LHCN-M2 (cell line): Measurements from ENCODE around the gene POMGNT1. TPM values are rescaled to one million over a fixed set of nuclear protein-coding genes. Genes with fewer than 3 reads are reported as not detected.

Experiments used
- DNase-seq: peaks from one replicate; pipeline ENCODE4 v3.0.0-alpha.2; 2012; ENCODE audit warnings: low read depth
- total RNA-seq: library from RNA; depleted of rRNA; stranded (reverse); fragments of >200 nt; gene quantifications from 2 replicates; pipeline ENCODE4 v1.2.3, GENCODE V29; 2014

POMGNT1 gene
- total RNA-seq, 1 experiment from 2014 or later, result 136 TPM

DNA sequence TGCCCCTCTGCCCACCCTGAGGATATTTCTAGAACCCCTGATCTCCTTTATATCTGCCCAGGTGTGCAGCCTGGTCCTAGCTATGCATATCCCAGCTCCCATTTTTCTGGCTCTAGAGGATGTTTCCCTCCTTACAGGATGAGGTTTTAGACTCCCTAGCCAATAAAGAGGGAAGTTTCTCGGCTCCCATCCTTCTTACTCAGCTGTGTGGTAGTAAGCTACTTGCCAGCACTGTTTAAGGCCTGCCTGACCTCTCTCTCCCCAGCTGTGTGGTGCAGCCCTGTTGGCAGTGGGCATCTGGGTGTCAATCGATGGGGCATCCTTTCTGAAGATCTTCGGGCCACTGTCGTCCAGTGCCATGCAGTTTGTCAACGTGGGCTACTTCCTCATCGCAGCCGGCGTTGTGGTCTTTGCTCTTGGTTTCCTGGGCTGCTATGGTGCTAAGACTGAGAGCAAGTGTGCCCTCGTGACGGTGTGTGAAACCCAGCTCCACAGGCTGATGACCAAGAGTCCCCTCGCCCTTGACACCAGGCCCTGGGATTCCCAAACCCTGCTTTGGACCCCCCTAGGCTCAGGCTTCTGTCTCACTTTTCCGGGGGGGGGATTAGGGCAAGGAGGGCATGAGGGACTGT, 14.2 kb downstream of the POMGNT1 start:
- DNase-seq, result peak; percentile 52

DNA sequence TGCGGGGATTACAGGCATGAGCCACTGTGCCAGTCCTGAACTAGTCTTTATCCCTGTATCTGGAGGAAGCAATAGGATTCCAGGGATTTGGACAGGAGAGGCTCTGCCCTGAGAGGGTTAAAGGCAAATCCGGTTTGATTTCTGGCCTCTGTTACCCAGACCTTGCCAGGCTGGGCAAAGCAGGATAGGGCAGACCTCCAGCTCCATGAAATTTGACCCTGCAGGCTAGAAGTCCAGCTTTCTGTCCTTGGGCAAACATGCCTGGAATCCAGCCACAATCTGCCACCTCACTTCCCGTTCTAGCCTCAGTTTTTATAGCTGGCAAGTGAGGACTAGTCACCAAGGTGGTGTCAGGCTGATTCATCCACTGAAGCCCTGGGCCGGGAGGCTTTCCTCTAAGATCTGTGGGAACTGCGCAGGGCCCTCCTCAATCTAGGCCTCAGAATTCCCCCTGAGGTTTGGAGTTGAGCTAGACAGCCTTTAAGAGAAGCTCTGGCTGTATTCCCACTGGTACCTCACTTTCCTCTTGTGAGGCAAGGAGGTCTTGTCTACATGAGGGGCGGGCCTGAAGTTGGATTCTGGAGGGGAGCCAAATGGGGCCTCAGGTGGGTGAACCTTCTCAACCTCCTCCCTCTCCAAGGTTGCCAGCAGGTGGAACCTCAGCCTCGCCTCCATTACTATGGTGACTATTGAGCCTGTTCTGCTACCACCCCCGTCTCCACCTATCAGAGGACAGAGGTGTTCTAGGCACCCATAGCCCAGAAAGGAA, 15.0 kb downstream of the POMGNT1 start:
- DNase-seq, result peak; percentile 100

DNA sequence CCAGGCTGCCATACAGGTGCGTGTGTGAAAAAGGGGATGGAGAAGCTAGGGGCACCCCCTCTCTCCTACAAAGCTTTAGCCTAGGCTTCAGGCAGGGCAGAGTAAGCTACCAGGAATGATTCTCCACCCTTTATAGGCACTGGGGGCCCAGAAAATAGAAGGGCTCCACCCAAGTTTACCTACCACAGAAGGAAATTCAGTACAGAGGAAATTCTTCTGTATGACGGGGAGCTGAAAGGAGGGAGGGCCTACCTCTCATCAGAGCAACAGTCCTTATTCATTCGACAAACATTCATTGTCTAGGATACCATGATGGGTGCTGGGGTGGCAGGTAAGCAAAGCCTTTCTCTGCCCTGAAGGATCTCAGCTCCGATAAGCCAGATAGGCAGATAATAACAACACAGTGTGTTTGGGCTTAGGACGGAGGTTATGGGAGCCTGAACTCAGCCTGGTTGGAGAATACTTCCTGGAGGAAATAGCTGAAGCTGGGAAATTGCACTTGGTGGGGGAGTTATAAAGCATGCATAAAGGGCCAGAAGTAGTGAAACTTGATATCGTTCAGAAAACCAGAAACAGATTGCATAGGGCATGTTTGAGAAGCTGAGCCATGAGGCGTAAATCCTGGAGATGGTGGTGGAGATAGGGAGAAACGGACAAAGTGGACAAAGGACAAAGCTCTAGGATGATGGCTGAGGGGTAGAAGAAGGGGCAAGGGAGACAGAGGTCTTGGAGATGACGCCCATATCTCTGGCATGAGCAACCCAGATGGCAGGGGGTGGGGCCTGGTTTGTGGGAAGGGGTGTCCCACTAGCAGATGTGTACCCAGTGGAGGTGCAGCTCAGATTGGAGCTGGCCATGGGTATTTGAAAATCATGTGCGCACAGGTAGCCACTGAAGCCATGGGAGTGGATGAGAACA, 16.6 kb downstream of the POMGNT1 start:
- peak; percentile 40 for DNase-seq

DNA sequence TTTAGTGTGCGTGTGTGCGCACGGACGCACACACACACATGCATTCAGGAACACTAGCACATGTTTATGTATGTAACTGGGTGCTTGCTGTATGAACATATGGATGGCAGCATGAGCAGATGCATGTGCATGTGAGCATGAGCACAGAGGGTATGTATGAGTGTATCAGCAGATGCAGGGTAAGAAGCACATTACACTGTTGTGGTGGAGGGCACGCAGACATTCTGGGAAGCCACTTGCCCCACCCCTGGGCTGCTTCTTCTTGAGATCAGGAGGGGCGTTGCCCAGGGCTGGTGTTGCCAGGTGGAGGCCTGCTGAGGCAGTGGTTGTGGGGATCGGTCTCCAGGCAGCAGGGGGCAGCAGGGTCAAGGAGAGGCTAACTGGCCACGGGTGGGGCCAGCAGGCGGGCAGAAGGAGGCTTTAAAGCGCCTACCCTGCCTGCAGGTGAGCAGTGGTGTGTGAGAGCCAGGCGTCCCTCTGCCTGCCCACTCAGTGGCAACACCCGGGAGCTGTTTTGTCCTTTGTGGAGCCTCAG, 18.1 kb downstream of the POMGNT1 start:
- no peak for DNase-seq

DNA sequence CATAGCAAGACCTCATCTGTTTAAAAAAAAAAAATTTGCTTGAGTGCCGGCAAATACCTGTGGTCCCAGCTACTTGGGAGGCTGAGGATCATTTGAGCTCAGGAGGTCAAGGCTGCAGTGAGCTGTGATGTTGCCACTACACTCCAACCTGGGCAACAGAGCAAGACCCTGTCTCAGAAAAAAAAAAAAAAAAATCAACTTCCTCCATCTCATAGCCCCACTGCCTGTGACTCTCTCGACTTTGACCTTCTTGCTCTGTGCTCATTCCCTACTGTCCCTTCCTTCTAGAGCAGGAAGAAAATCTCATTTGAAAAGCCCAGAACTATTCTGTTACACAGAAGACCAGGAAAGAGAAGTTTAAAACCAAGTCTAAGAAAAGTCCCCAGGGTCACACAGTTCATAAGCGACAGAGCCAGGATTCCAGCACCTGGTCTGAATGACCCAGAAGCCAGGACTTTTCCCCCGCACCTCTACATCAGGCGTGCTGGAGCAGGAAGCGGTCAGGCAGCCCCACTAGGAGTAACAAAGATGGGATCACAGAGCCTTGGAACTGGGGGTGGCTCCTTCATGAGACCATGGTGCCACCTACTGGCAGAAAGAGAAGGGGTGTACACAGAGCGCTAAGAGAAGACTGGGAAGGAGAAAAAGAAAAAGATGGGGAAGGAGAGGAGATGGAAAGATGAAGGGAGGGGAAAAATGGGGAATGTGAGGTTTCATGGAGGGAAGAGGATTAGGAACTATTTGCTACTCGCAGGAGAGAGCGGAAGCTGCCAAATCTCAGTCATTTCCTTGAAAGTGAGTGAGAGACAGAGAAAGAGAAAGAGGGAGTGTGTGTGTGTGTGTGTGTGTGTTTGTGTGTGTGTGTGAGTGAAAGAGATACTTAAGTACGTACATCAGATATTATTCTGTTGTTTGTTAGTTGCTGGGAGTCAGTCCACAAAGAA, 18.8 kb downstream of the POMGNT1 start:
- DNase-seq, result peak; percentile 89

GRCh38 chr1:46176211-46176865, 21.9 kb downstream of the POMGNT1 start, which contains the start of gene P3R3URF:
TSS of gene P3R3URF (minus strand) at chr1:46176488. CDS start at chr1:46176471, 17 bp downstream.
- DNase-seq, result no peak

- DNase-seq, result no peak
Measured at GRCh38 chr1:46175243-46175642, 23.0 kb downstream of the POMGNT1 start.

GRCh38 chr1:46174448-46175231, 23.6 kb downstream of the POMGNT1 start, which contains the start of gene TSPAN1:
TSS of gene TSPAN1 (plus strand) at chr1:46175087. CDS start at chr1:46181108, 6,021 bp downstream.
- DNase-seq, result peak; percentile 65

DNA sequence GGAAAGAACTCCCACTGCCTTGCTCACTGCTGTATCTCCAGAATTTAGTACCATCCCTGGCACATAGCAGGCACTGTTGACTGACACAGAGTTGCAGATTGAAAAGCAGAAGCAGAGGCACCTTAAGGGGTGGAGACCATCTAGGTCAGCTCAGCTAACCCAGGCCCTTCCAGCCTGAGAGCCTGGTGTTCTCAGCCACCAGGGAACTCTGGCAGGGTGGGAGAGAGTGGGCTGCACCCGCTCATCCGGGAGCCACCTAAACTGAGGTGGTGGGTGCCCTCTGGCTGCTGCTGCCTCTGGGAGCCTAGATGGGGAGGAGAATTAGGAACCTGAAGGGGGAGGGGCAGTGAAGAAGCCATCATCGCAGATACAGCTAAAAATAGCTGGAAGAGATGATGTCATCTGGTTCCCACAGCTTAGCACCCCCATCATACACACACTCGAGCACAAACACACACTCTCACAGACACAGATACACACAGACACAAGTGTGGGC, 24.8 kb downstream of the POMGNT1 start:
- DNase-seq, result no peak

GRCh38 chr1:46172321-46172720, 25.9 kb downstream of the POMGNT1 start:
- no peak for DNase-seq

GRCh38 chr1:46171871-46172270, 26.4 kb downstream of the POMGNT1 start:
- DNase-seq, result no peak

DNA sequence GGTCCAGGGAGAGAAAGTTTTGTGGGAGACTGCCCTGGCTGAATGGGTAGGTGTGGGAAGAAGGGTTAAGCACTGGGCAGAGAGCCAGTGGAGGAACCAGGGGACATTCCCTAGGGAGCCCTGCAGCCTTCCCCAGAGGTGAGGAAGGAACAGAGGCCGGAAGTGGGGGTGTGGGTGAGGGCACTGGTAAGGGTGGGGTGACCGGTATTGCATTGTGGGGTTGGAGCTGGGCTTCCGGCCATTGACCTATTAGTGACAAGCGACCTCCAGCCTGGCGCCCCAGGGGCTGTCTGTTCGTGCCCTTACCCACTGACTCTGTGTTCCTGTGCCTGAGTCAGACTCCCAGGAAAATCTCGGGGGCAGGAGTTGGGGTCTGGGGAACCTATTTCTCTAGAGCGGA, 26.9 kb downstream of the POMGNT1 start:
- no peak for DNase-seq

DNA sequence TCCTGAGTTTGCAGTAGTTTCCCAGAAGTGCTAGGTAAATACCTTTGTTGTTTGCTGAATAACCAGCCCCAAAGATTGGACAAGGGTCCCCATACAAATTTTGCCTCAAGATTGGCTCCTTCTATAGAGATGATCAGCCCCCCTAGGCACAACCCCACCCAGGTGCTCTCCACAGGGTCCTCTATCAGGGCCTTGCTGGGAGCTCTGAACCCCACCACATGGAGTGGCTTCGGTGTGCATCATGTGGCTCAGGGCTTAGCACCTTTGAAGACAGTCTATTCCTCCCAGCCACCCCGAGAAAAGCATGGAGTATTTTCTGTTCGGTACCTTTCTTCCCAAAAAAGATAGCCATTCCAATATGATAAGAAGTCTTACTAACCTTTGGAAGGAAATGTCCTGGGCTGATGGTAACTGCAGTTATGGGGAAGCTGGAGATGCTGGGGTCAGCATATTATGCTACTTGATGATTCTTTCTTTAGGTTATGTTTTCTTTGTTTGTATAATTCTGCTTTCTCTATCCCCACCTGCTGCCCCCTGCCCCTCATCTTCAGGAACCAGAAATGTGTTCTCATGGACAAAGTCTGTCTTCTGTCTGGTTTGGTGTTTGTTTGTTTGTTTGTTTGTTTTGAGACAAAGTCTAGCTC, 28.3 kb downstream of the POMGNT1 start:
- DNase-seq, result no peak

DNA sequence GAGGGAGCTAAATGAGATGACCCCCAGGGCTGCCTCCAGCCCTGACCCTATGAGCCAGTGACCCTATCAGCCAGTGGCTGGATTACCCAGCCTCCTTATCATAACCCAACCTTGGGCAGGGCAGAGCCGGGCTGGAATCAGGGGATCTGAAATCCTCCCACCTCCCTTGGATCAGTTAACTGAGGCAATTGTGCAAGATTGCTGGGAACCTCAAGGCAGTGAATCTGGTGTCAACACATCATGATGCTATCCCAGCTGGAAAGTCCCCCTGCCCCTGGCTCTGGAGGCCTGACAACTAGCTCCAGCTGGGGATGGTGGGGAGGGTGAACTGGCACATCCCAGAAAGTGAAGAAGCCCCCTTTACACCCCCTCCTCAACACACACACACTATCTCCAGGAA, 29.8 kb downstream of the POMGNT1 start:
- no peak for DNase-seq

GRCh38 chr1:46166521-46167462, 31.4 kb downstream of the POMGNT1 start:
- no peak for DNase-seq

- DNase-seq, result no peak
Measured at GRCh38 chr1:46160212-46160611, 38.0 kb downstream of the POMGNT1 start.

DNA sequence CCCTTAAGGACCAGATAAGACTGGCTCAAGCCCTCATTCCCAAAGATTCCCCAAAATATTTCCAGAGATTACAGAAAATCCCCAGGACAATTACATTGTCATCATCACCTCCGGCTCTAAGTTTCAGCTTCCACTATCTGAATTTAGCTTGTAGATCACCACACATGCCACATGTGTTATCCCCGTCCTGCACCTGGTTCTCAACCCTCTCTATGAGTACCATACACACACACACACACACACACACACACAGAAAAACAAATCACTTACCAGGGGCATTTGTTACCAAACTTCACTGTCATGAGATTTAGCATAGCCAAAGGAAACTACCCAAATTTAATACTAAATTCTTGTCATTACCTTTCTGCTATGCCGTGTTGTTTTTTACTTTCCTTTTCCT, 38.7 kb downstream of the POMGNT1 start:
- no peak for DNase-seq
